K562 (cell line): ENCODE results near the gene MECP2. TPM values are rescaled to one million over a fixed set of nuclear protein-coding genes. Genes with fewer than 3 reads are reported as not detected.

Source experiments
- ATAC-seq: fragments of 200-7000 bp; cut with Tn5 transposase; 3 replicates; pipeline ENCODE4 v1.9.1; 2020; ENCODE audit warnings: moderate library complexity
- BruUV-seq: library from RNA; stranded (reverse); fragments of 400-500 nt; replicated peaks from 2 replicates; lab custom pipeline; 2021; lab: Mats Ljungman, UMichigan
- CTCF ChIA-PET: fragments of 300-600 bp; formaldehyde crosslinking; extraction: SDS; loops from one replicate; lab custom pipeline; 2021; ENCODE audit warnings: low intra/inter-chr PET ratio; lab: Yijun Ruan, JAX
- POLR2A ChIA-PET: fragments of 300-600, 350-650 bp; sonication (Branson Sonifier 250); formaldehyde crosslinking; extraction: SDS; loops from one replicate; lab custom pipeline; 2021; ENCODE audit warnings: antibody characterized with exemption, inconsistent platforms; lab: Yijun Ruan, JAX
- DNase-seq, 4 experiments: peaks; one replicate each; pipeline versions ENCODE4 v3.0.0 to v3.0.0-alpha.2; 2011 to 2018; ENCODE audit warnings: low spot score in 3 of 4, mixed read lengths in 3 of 4; ENCODE audit errors: extremely low read depth in 1 of 4
- FAIRE-seq: peaks from 2 replicates; lab custom pipeline; 2011; peaks lifted over from hg19 to GRCh38; lab: Jason Lieb, UNC
- H2AFZ ChIP-seq: 2 replicates; pipeline ENCODE4 v1.6.0; 2011; ENCODE audit warnings: low read depth, low read length, control low read depth, inconsistent platforms
- H3K27ac ChIP-seq: fragments of 200-600 bp; 3 replicates; pipeline ENCODE4 v1.8.0; 2011; ENCODE audit warnings: low read depth, mild to moderate bottlenecking, control low read depth, inconsistent platforms, low read length, moderate library complexity, mixed read lengths; ENCODE audit errors: extremely low read depth
- H3K27me3 ChIP-seq, 2 experiments: fragments of 300-600 bp in 1 of 2; 2 replicates in 1 of 2; 3 replicates in 1 of 2; pipeline versions ENCODE4 v1.6.0 to v1.8.0; 2011; ENCODE audit warnings: inconsistent platforms in 2 of 2, low read length in 2 of 2, mild to moderate bottlenecking in 1 of 2, mixed read lengths in 1 of 2, moderate library complexity in 1 of 2; ENCODE audit not compliant: control insufficient read depth in 2 of 2, insufficient read depth in 2 of 2
- H3K36me3 ChIP-seq: fragments of 300-600 bp; 3 replicates; pipeline ENCODE4 v1.8.0; 2011; ENCODE audit warnings: mild to moderate bottlenecking, low read length, inconsistent platforms; ENCODE audit not compliant: control insufficient read depth, insufficient read depth
- H3K4me1 ChIP-seq, 2 experiments: fragments of 200-600 bp in 1 of 2; replicated peaks in 1 of 2; 2 replicates in 1 of 2; 3 replicates in 1 of 2; pipeline versions ENCODE4 v1.5.1 to v1.8.0; 2011; ENCODE audit warnings: inconsistent platforms in 2 of 2, low read length in 2 of 2, mild to moderate bottlenecking in 1 of 2, mixed read lengths in 1 of 2, moderate library complexity in 1 of 2; ENCODE audit not compliant: control insufficient read depth in 2 of 2, insufficient read depth in 2 of 2
- H3K4me2 ChIP-seq: 2 replicates; pipeline ENCODE4 v1.6.1; 2011; ENCODE audit warnings: low read length, control low read depth, inconsistent platforms, mixed read lengths; ENCODE audit not compliant: insufficient read depth
- H3K4me3 ChIP-seq: fragments of 200-600 bp; sonication (generic), shearing (Covaris generic); 2 replicates; pipeline ENCODE4 v1.5.1; 2016; ENCODE audit warnings: control low read depth, inconsistent platforms
- H3K79me2 ChIP-seq: fragments of 200-600 bp; 3 replicates; pipeline ENCODE4 v1.8.0; 2011; ENCODE audit warnings: low read length, inconsistent platforms; ENCODE audit not compliant: control insufficient read depth, insufficient read depth
- H3K9ac ChIP-seq, 2 experiments: 2 replicates each; pipeline versions ENCODE4 v1.6.0 to v1.6.1; 2011; ENCODE audit warnings: low read depth in 2 of 2, low read length in 2 of 2, control low read depth in 1 of 2, inconsistent platforms in 1 of 2, mild to moderate bottlenecking in 1 of 2, mixed read lengths in 1 of 2; ENCODE audit not compliant: insufficient read depth in 1 of 2
- H3K9me1 ChIP-seq: one replicate; pipeline ENCODE4 v1.6.0; 2011; ENCODE audit warnings: inconsistent platforms, mild to moderate bottlenecking, low read length, moderate library complexity; ENCODE audit not compliant: control insufficient read depth, insufficient read depth
- H3K9me3 ChIP-seq: replicated peaks from 2 replicates; pipeline ENCODE4 v1.5.1; 2011; ENCODE audit warnings: low read depth, low read length, inconsistent platforms; ENCODE audit not compliant: control insufficient read depth, insufficient read depth
- H4K20me1 ChIP-seq: replicated peaks from 2 replicates; pipeline ENCODE4 v1.6.1; 2011; ENCODE audit warnings: low read length, inconsistent platforms, mixed read lengths; ENCODE audit not compliant: control insufficient read depth, insufficient read depth
- BRD9 ChIP-seq: fragments of 450-650 bp; IDR thresholded peaks from 2 replicates; pipeline ENCODE4 v1.6.1; 2018; ENCODE audit warnings: low read depth; ENCODE audit not compliant: partially characterized antibody
- CEBPG ChIP-seq, 3 experiments: fragments of 200-800 bp in 1 of 3; sonication (Bioruptor generic) in 1 of 3; sonication (generic) in 1 of 3; formaldehyde crosslinking in 1 of 3; IDR thresholded peaks in 2 of 3; conservative IDR thresholded peaks in 1 of 3; 2 replicates each; pipeline versions ENCODE4 v1.6.1 to v1.8.0; 2016 to 2022; ENCODE audit warnings: missing compliant biosample characterization in 2 of 3, missing genetic modification characterization in 2 of 3, mild to moderate bottlenecking in 1 of 3, missing genetic modification reagents in 1 of 3
- CTBP1 ChIP-seq: fragments of 450-650 bp; IDR thresholded peaks from 2 replicates; pipeline ENCODE4 v1.6.1; 2016; ENCODE audit warnings: borderline replicate concordance
- HNRNPUL1 ChIP-seq: fragments of 200-400 bp; formaldehyde crosslinking; IDR thresholded peaks from 2 replicates; pipeline ENCODE4 v1.6.1; 2017; ENCODE audit warnings: low read length
- SNRNP70 ChIP-seq: fragments of 200-400 bp; formaldehyde crosslinking; optimal IDR thresholded peaks from 2 replicates; pipeline ENCODE3; 2017; ENCODE audit warnings: low read depth, low read length
- SOX6 ChIP-seq: fragments of 450-650 bp; IDR thresholded peaks from 2 replicates; pipeline ENCODE4 v1.6.1; 2014; ENCODE audit warnings: mild to moderate bottlenecking
- ZNF197 ChIP-seq: fragments of 200-800 bp; sonication (Bioruptor generic); IDR thresholded peaks from 2 replicates; pipeline ENCODE4 v1.6.1; 2016; ENCODE audit warnings: low read depth, missing genetic modification characterization, missing compliant biosample characterization
- ZNF431 ChIP-seq: sonication (generic); formaldehyde crosslinking; IDR thresholded peaks from 2 replicates; pipeline ENCODE4 v1.8.0; 2022; ENCODE audit warnings: mild to moderate bottlenecking, missing genetic modification reagents
- ZNF766 ChIP-seq: fragments of 200-800 bp; sonication (Bioruptor generic); conservative IDR thresholded peaks from 2 replicates; pipeline ENCODE4 v1.6.1; 2016; ENCODE audit warnings: missing genetic modification characterization, missing compliant biosample characterization
- WGBS: fragments of 100-300 bp; shearing (Covaris generic); methylation state at CpG from one replicate; pipeline ENCODE4 v1.1.6; 2016; ENCODE audit warnings: low coverage, mixed read lengths; ENCODE audit not compliant: insufficient coverage; ENCODE audit errors: missing lambda C conversion rate; 5-methylcytosine and 5-hydroxymethylcytosine counted together
- in situ Hi-C: fragments of 300-500 bp; cut with MboI; formaldehyde crosslinking; loops from 4 replicates; pipeline ENCODE4 v1.15.0; 2018; ENCODE audit warnings: inconsistent platforms, mixed read lengths
- intact Hi-C: fragments of 100-400 bp; cut with micrococcal nuclease; formaldehyde crosslinking; loops from 2 replicates; pipeline ENCODE4 v1.14.2; 2022
- polyA plus RNA-seq, 8 experiments: library from polyadenylated mRNA; depleted of rRNA in 4 of 8; stranded (reverse) in 5 of 8; unstranded in 3 of 8; fragments of >200 nt; fragmentation: Nextera tagmentation in 2 of 8; fragmentation: Illumina TruSeq in 1 of 8; extraction: Ambion mirVana in 2 of 8; extraction: Trizol in 1 of 8; gene quantifications; 2 replicates each; pipeline versions ENCODE4 v1.2.1 to v1.2.3, GENCODE V29; 2011 to 2014; ENCODE audit warnings: inconsistent platforms in 1 of 8, missing spikeins in 1 of 8
- total RNA-seq, 7 experiments: library from RNA; depleted of rRNA in 6 of 7; stranded (reverse); fragments of >200 nt in 6 of 7; fragmentation: Illumina TruSeq in 2 of 7; extraction: Trizol in 2 of 7; gene quantifications; 2 replicates each; pipeline versions ENCODE4 v1.2.1 to v1.2.3, GENCODE V29; 2011 to 2021; ENCODE audit warnings: low replicate concordance in 1 of 7
- TF ChIP-seq, protein P1 (sequence below): fragments of 450-650 bp; formaldehyde crosslinking; IDR thresholded peaks from 2 replicates; pipeline ENCODE4 v1.4.0; 2022; ENCODE audit warnings: missing genetic modification characterization
- TF ChIP-seq, protein P2 (sequence below): fragments of 450-650 bp; formaldehyde crosslinking; IDR thresholded peaks from 2 replicates; pipeline ENCODE4 v1.4.0; 2022; ENCODE audit warnings: missing genetic modification characterization

The MECP2 gene
- total and polyA plus RNA-seq, 9 of the 15 experiments (the other 6 are each of a cell fraction or from before 2014, with no cell fraction given): 2.1 to 50.9 (median 30.5) TPM

DNA sequence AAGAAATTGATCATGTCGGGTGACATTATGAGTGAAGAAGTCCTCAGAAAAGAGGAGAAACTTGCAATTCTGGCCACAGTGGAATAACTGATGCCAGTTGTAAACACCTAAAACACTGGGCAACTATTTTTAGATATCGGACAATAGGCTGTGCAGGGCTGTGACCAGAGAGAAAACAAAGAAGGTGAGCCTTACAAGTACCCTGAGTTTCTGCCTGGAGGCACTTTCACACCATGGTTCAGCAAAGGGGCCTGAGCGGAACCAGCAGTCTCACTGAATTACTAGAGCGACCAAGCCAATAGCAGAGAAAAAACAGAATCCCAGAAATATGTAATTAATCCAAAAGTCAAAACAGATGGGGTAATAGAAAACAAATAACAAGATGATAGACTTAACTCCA lies 89.0 kb downstream of the MECP2 start:
- Histone ChIP-seq H3K27ac (no peak overlapping the region), H4K20me1 (no peaks in the 10 kb centered on the region), H3K9me3 (no peaks in the 10 kb centered on the region), H3K4me2 (no peak overlapping the region), H3K36me3 (peaks cover 59% of the 10 kb centered on the region; the same call in 2 of the 3 replicates), H3K27me3 (no peaks in the 10 kb centered on the region), H3K79me2 (peaks cover 5% of the 10 kb centered on the region; the same call in 1 of the 3 replicates), H3K9ac (no peak overlapping the region), H3K9me1 (no peaks in the 10 kb centered on the region), H2AFZ (no peak overlapping the region), H3K4me3 (no peak overlapping the region), H3K4me1 (peaks cover 0 to 30% of the 10 kb centered on the region in 2 experiments; a peak in 2 of 5 replicates)
- in situ Hi-C loops: no loop called here
- ATAC-seq (no peak), FAIRE-seq (no peak), DNase-seq (no peak)
- ChIA-PET CTCF (no interaction called here), POLR2A (interaction anchor here (0.6 to 1.4 kb wide), 4 partner anchors 9 to 478 kb away, joined by 3 to 4 read pairs (median 4); no protein-coding TSS in a partner anchor)
- intact Hi-C loops: no loop called here
- no TSS peak for BruUV-seq
- 60% methylated on average over 4 of the region's 4 CpGs for WGBS
- no peak for TF ChIP-seq ZNF197
- no peak for TF ChIP-seq HNRNPUL1
- no peak for TF ChIP-seq BRD9
- no peak for TF ChIP-seq SNRNP70
- TF ChIP-seq ZNF431 (CRISPR knock-in tag): no peak
- TF ChIP-seq, protein P1, sequence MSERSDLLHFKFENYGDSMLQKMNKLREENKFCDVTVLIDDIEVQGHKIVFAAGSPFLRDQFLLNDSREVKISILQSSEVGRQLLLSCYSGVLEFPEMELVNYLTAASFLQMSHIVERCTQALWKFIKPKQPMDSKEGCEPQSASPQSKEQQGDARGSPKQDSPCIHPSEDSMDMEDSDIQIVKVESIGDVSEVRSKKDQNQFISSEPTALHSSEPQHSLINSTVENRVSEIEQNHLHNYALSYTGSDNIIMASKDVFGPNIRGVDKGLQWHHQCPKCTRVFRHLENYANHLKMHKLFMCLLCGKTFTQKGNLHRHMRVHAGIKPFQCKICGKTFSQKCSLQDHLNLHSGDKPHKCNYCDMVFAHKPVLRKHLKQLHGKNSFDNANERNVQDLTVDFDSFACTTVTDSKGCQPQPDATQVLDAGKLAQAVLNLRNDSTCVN (CRISPR knock-in tag): no peak
- TF ChIP-seq SOX6: no peak
- no peak for TF ChIP-seq ZNF766 (CRISPR knock-in tag)
- no peak for TF ChIP-seq CTBP1
- TF ChIP-seq CEBPG (CRISPR knock-in tag; IDR thresholded peaks at IDR 0.05): no peak
- no peak for TF ChIP-seq CEBPG (tag; conservative IDR thresholded peaks at IDR 0.05 in 1 of 2, IDR thresholded peaks at IDR 0.05 in 1 of 2)
- TF ChIP-seq, protein P2, sequence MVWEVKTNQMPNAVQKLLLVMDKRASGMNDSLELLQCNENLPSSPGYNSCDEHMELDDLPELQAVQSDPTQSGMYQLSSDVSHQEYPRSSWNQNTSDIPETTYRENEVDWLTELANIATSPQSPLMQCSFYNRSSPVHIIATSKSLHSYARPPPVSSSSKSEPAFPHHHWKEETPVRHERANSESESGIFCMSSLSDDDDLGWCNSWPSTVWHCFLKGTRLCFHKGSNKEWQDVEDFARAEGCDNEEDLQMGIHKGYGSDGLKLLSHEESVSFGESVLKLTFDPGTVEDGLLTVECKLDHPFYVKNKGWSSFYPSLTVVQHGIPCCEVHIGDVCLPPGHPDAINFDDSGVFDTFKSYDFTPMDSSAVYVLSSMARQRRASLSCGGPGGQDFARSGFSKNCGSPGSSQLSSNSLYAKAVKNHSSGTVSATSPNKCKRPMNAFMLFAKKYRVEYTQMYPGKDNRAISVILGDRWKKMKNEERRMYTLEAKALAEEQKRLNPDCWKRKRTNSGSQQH (CRISPR knock-in tag): no peak
